GM19468 (cell line): ENCODE data around the gene SNAPC2.

Experiments used
- ATAC-seq: cut with Tn5 transposase; IDR thresholded peaks from one replicate; pipeline ENCODE4 v1.9.1; 2021; ENCODE audit warnings: mild to moderate bottlenecking, moderate library complexity, moderate number of reproducible peaks; ENCODE audit not compliant: unreplicated experiment; ENCODE audit errors: extremely low read depth

SNAPC2 gene

GRCh38 chr19:7961920-7962626 is 41.9 kb downstream of the SNAPC2 start:
- no peak for ATAC-seq

GRCh38 chr19:7962644-7963268 is 42.6 kb downstream of the SNAPC2 start:
- no peak for ATAC-seq

- no peak for ATAC-seq
These were observed 43.4 kb downstream of the SNAPC2 start for GRCh38 chr19:7963566-7963965.

- ATAC-seq: no peak
These were observed 45.2 kb downstream of the SNAPC2 start for GRCh38 chr19:7965259-7965841.

GRCh38 chr19:7965921-7966665 is 46.0 kb downstream of the SNAPC2 start:
- no peak for ATAC-seq

- ATAC-seq: no peak
These were observed 48.1 kb downstream of the SNAPC2 start for GRCh38 chr19:7968008-7968795.

GRCh38 chr19:7968796-7969554 is 48.8 kb downstream of the SNAPC2 start:
- ATAC-seq: no peak

- no peak for ATAC-seq
These were observed 49.4 kb downstream of the SNAPC2 start for GRCh38 chr19:7969555-7969939.

- ATAC-seq: no peak
These were observed 50.7 kb downstream of the SNAPC2 start for GRCh38 chr19:7970716-7971448.

GRCh38 chr19:7971553-7972520 is 51.7 kb downstream of the SNAPC2 start:
- ATAC-seq: no peak
